ENCODE measurements around the gene KLHL29.
A peak's percentile ranks its signal among the peaks of the same experiment; 100 is the strongest.

Gene KLHL29

GRCh38 chr2:23452853-23453420 lies 68.0 kb downstream of the KLHL29 start:
- DNase-seq, result peak; percentile 4 to 24

- DNase-seq, result no peak
These were observed 68.5 kb downstream of the KLHL29 start for GRCh38 chr2:23453432-23453831.

DNA sequence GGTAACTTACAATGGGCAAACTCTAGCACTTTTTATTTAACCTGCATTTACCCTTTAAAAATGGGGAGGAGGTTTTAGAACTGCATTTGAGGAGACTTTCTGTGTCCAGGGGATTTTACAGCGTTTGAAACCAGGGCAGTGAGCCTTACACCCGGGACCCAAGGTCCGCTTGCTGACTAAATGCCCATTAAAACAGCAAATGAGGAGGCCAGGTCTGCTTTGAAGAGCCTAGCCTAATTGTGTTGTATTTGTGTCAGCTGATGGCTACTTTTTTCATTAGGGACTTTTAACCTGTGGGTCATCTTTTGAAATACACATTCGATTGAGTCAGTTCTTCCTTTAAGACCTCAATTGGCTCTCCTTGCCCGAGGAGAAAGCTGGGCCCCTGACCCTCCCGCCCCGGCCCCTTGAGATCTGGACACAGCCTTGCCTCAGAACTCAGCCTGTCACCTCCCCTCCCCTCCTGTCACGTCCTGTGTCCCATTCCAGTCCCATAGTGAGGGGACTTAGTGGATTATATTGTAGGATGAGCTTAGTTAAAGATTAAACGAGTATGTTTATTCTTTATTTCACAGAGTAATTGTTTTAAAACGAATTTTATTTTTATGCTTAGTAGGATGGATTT lies 69.0 kb downstream of the KLHL29 start:
- DNase-seq, result no peak

- DNase-seq, result peak; percentile 58 to 73
These were observed 69.6 kb downstream of the KLHL29 start for GRCh38 chr2:23454501-23455120.

DNA sequence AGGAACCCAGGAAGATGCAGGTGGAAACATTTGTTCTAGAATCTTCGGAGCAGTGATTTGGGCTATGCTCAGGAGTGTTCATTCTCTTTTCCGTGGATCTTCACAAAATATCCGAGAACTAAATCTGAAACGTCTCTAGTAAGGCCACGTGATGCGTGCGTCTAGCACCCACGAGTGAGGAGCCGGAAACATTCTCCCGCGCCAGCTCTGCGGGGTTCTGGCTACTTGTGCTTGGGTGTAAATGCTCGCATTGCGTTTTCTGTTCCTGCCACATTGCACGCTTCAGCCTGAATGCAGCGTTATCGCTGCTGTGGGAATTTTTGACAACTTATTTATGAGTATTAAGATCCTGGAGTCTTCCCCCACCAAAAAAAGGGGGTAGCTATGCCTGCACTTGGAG lies 71.4 kb downstream of the KLHL29 start:
- DNase-seq, result no peak

DNA sequence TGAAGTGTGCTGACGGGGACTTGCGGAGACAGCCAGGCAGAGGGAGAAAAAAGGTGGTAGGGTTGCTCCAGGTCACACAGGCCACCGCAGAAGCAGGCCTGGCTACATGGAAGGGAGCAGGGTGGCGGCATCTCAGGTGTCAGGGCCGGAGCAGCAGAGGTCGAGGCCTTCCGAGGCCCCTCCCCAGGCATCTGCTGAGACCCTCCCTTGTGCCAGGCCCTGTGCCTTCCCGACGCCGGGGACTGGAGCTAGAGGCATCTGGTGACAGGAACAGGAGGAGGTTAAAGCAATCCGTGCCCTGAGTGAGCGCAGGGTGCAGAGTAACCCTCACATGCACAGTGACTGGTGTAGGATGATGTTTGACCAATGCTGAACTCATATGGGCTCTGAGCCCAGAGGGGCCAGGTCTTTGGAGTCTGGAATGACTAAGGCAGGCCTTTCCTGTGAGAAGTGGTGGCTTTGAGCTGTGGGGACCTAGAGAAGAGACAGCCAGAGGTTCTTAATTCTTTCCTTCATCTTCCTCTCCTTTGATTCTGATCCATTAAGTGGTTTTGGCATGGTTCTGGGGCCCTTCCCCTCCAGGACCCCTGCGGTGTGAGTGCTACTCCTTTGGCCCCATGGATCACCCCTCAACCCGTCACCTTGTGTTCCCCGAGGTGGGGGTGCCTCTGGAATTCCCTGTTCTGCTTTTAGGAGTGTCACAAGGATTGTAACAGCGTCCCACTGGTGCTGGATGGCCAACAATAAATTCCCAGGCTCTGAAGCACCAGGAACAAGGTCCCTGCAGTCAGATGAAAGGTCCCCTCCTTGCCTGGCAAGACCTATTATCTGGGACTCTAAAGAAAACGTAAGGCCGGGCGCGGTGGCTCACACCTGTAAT lies 72.1 kb downstream of the KLHL29 start:
- DNase-seq, result no peak

DNA sequence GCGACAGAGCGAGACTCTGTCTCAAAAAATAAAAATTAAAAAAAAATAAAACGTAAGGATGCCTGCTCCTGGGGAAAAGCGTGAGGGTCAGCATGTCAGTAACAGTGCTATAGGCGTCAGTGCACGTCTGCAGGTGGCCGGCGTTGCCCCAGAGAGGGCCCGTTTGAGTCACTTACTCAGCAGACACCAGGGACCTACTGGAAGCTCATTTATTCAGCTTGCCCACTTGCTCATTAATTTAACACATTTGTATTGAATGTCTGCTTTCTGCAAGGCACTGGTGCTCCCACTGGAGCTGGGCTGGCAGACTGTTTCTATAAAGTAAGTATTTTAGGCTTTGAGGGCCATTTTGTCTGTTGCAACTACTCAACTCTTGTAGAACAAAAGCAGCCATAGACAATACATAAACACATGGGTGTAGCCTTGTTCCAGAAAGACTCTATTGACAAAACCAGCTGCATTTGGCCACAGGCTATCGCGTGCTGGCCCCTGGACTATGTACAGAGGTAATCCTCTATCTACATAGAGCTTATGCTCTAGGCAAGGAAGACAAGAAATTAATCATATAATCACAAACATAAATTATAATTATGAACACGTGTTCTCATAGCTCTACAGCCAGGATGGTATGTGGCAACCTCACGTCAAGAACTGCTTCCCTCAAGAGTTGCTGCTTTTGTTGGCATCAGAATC lies 73.2 kb downstream of the KLHL29 start:
- DNase-seq, result no peak

DNA sequence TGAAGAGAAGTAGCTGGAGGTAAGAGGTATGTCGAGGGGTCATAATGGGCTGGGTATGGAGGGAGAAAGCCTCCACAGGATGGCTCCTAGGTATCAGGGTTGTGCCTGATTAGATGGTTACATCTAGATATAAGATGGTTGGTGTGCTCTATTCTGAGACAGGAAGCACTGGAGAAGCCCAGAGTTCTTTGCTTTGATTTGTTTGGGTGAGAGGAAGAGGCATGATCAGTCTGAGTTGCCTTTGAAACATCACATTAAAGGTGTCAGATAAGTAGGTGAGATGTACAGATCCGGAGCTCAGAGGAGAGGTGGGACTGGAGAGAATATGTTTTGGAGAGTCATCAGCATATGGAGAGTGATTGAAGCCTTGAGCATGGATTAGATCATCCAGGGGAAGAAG lies 74.1 kb downstream of the KLHL29 start:
- DNase-seq, result no peak

DNA sequence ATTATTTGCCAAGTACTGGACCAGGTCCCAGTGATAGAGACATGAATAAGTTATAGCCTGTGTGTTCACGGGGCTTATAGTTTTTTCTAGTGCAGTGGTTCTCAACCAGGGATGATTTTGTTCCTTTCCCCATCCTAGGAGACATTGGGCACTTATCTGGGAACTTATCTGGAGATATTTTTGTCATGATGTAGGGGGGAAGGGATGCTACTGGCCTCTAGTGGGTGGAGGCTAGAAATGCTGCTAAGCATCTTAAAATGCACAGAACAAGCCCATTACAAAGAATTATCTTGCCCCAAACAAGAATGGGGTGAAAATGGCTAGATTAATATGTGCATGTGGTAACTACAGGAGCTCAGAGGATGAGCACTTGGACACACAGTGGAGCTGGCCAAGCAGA lies 75.2 kb downstream of the KLHL29 start:
- peak; percentile 7 to 16 for DNase-seq

- no peak for DNase-seq
These were observed 76.0 kb downstream of the KLHL29 start for GRCh38 chr2:23460993-23461392.

DNA sequence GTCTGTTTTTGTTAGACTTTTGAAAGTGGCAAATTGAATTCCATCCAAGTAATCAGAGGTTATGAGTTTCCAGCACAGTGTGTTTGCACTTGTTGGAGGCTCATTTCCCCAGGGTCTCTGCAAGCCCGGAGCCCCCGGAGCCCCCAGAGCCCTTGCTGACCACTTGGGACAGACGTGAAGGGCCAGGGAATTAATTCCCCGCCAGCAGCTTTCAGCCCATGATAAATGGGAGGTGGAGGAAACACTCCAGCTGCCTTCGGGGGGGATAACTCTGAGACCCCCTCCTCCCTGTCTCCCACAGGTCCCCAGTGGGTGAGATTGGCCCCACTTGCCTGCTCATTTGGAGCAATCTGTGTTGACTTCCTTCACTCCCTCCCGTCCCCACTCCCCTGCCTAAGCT lies 79.2 kb downstream of the KLHL29 start:
- DNase-seq, result no peak

- DNase-seq, result no peak
These were observed 80.0 kb downstream of the KLHL29 start for GRCh38 chr2:23464905-23465537.

GRCh38 chr2:23465936-23466335 lies 81.0 kb downstream of the KLHL29 start:
- no peak for DNase-seq

GRCh38 chr2:23467618-23468017 lies 82.6 kb downstream of the KLHL29 start:
- DNase-seq, result no peak

DNA sequence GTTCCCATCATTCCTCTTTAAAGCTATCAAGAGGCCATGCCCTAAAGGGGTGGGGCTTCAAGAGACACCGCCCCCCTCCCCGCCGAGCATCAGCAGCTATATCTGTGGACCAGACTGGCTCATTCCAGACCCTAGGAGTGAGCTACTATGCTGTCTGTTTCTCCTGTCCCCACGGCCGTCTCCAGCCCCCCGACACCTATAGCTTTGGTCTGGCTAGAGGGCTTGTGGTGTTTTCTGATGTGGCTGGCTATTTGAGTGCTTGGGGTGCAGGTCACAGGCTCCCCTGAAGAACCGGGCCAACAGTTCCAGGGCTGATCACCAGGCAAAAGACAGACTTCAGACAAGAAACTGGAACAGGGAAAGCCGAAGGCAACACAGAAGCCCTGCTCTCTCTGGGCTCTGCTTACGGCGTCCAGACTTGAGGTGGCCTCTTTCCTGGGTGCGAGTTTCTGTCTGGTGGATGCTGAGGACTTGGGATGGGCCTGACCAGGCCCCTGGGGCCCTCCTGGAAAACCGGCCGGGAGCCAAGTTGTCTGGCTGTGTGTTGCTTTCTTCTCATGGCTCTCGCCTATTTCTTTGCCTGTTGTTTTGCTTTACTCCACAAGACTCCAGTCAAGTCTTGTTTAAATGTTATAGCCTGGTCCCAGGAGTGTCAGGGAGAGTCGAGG lies 83.6 kb downstream of the KLHL29 start:
- no peak for DNase-seq

- no peak for DNase-seq
These were observed 84.2 kb downstream of the KLHL29 start for GRCh38 chr2:23469142-23469540.

DNA sequence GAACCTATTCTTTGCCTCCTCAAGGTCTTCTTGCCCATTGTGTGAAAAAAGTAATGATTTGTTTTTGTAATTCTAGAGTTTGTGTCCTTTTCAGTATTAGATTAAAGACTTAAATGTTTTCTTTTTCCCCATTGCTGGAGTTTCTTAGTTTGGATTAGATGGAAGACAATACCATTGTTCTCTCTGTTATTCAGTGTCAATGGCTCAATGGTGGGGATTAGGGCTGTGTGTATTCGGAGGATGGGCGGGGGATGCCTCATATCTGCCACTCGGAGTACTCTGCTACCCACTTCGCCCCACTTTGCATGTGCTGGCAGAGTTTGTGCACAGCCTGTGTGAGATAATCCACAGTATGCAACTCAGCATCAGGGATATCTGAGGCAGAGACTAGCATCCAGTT lies 90.1 kb downstream of the KLHL29 start:
- DNase-seq, result no peak

DNA sequence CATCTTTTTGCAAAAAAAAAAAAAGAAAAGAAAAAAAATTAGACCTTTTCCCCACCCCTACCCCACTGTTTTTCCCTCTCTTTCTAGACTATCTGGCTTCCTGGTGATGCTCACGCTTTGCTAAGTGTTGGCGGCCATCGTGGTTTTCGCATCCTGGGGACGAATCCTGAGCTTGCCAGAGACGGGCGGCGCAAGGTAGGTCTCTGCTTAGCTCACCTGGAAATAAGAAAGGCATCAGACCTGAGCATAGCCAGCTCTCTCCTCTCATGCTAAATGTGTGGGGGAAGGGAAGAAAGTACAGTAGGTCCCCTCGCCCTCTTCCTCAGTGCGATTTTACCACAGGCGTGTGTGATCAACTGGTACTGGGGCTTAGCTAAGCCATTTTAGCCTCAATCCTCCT lies 90.5 kb downstream of the KLHL29 start:
- no peak for DNase-seq

DNA sequence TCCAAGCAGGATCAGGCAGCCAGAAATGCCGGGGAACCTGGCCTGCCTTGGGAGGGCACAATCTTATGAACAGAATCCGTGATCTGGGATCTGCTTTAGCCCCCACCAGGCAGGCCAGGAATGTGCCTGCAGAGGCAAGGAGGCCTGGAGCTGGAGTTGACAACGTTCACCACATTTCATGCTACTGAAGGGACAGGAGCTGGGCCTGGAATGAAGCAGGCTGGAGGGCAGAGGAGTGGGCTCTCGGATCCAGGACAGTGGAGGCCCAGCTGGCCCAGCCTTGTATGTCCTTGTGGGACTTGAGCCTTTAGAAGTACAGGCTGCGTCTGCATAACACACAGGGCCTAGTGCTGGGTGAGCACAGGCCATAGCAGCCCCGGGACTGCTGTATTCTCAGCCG lies 91.8 kb downstream of the KLHL29 start:
- DNase-seq, result no peak

GRCh38 chr2:23477392-23477791 lies 92.4 kb downstream of the KLHL29 start:
- DNase-seq, result no peak

- no peak for DNase-seq
These were observed 93.3 kb downstream of the KLHL29 start for GRCh38 chr2:23478087-23478932.
